Uterus (tissue), 2 donors: ENCODE data around the gene IRF7.

Source experiments
- POLR2A ChIP-seq, 2 donors: fragments of 450-650 bp; IDR thresholded peaks; one replicate each; pipeline ENCODE4 v1.6.1; 2016; ENCODE audit warnings: antibody characterized with exemption in 2 of 2, mild to moderate bottlenecking in 1 of 2, moderate library complexity in 1 of 2
- TF ChIP-seq, protein P1 (sequence below), 4 experiments: fragments of 200-600 bp in 2 of 4; fragments of 450-650 bp in 2 of 4; sonication (generic) in 2 of 4; IDR thresholded peaks; one replicate each; pipeline ENCODE4 v1.5.1; 2016 to 2019; ENCODE audit warnings: antibody characterized with exemption in 4 of 4, mild to moderate bottlenecking in 2 of 4, moderate library complexity in 1 of 4

DNA sequence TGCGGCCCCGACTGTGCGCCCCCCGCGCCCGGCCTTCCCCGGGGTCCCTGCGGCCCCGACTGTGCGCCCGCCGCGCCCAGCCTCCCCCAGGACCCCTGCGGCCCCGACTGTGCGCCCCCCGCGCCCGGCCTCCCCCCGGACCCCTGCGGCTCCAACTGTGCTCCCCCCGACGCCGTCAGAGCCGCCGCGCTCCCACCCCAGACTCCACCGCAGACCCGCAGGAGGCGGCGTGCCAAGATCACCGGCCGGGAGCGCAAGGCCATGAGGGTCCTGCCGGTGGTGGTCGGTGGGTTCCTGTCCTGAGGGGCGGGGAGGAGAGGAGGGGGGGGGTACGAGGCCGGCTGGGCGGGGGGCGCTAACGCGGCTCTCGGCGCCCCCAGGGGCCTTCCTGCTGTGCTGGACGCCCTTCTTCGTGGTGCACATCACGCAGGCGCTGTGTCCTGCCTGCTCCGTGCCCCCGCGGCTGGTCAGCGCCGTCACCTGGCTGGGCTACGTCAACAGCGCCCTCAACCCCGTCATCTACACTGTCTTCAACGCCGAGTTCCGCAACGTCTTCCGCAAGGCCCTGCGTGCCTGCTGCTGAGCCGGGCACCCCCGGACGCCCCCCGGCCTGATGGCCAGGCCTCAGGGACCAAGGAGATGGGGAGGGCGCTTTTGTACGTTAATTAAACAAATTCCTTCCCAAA is 24.4 kb upstream of the IRF7 start:
- TF ChIP-seq, protein P1, sequence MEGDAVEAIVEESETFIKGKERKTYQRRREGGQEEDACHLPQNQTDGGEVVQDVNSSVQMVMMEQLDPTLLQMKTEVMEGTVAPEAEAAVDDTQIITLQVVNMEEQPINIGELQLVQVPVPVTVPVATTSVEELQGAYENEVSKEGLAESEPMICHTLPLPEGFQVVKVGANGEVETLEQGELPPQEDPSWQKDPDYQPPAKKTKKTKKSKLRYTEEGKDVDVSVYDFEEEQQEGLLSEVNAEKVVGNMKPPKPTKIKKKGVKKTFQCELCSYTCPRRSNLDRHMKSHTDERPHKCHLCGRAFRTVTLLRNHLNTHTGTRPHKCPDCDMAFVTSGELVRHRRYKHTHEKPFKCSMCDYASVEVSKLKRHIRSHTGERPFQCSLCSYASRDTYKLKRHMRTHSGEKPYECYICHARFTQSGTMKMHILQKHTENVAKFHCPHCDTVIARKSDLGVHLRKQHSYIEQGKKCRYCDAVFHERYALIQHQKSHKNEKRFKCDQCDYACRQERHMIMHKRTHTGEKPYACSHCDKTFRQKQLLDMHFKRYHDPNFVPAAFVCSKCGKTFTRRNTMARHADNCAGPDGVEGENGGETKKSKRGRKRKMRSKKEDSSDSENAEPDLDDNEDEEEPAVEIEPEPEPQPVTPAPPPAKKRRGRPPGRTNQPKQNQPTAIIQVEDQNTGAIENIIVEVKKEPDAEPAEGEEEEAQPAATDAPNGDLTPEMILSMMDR (IDR thresholded peaks at IDR 0.05): no peak
- no peak for TF ChIP-seq POLR2A (IDR thresholded peaks at IDR 0.05)
